Measurements from ENCODE around the gene EPHA1.

EPHA1 gene

DNA sequence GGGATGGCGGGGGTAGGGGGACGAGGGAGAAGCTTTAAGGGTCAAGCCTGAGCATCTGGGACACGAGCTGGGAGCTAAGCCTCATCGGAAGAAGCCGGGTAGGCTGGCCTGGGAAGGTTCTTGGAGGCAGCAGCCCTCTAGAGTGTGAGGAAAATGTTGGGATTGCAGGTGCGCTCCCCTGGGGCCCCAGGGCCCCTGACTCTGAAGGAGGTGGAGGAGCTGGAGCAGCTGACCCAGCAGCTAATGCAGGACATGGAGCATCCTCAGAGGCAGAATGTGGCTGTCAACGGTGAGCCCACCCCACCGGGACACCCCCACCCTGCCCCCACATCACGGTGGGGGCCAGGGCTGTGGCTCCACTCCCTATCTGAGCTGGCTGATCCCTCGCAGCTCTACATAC, 20.6 kb downstream of the EPHA1 start:
- Histone ChIP-seq H3K4me3 (ENCODE audit: low read length) (no peak overlapping the region), H2AFZ (ENCODE audit: low read depth, low read length) (no peak overlapping the region), H3K27me3 (ENCODE audit: insufficient read depth, low read length) (no peaks in the 10 kb centered on the region), H3K36me3 (ENCODE audit: insufficient read depth, low read length) (peaks cover 36% of the 10 kb centered on the region), H3K4me1 (ENCODE audit: insufficient read depth, low read length) (no peaks in the 10 kb centered on the region), H3K9me3 (ENCODE audit: low read length) (no peaks in the 10 kb centered on the region)

DNA sequence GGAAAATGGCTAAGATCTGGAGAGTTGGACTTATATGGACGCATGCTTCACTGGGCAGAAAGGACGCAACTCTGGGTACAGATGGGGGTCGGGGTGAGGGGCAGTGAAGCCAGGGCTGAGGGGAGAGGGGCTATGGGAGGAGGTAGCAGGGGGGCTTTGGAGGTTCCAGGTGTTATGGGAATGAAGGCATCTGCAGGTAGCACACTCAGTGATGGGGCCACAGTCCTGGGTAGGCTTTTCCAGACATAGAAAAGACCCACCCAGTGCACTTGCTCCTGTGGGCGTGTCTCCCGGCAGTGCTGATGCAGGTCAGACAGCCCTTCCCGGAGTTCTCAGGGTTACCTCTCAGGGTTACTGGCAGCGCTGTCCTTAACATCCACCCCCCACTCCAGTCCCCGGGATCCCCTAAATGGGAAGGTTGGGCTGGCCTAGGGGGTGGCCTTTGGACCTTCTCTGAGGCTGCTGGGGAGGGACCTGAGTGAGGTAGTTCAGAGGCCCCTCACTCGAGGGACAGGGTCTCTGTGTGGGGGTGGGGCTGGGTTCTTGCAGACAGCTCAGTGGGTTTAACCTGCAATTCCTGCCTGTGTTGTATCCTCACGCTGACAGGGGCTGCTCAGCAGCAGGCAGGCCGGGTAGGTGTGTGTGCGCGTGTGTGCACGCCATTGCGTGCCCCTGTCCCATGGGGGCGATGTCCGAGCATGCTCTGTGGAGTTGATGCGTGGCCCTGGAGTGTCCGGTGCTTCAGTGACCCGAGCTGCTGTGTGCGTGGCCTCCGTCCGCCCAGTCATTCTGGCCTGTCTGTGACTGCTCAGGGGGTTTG, 21.3 kb downstream of the EPHA1 start:
- no peak overlapping the region for H2AFZ ChIP-seq (ENCODE audit: low read depth, low read length)
- H3K4me1 ChIP-seq (ENCODE audit: insufficient read depth, low read length), result no peaks in the 10 kb centered on the region
- peaks cover 39% of the 10 kb centered on the region for H3K36me3 ChIP-seq (ENCODE audit: insufficient read depth, low read length)
- H3K27me3 ChIP-seq (ENCODE audit: insufficient read depth, low read length), result no peaks in the 10 kb centered on the region
- H3K9me3 ChIP-seq (ENCODE audit: low read length), result no peaks in the 10 kb centered on the region
- no peak overlapping the region for H3K4me3 ChIP-seq (ENCODE audit: low read length)

DNA sequence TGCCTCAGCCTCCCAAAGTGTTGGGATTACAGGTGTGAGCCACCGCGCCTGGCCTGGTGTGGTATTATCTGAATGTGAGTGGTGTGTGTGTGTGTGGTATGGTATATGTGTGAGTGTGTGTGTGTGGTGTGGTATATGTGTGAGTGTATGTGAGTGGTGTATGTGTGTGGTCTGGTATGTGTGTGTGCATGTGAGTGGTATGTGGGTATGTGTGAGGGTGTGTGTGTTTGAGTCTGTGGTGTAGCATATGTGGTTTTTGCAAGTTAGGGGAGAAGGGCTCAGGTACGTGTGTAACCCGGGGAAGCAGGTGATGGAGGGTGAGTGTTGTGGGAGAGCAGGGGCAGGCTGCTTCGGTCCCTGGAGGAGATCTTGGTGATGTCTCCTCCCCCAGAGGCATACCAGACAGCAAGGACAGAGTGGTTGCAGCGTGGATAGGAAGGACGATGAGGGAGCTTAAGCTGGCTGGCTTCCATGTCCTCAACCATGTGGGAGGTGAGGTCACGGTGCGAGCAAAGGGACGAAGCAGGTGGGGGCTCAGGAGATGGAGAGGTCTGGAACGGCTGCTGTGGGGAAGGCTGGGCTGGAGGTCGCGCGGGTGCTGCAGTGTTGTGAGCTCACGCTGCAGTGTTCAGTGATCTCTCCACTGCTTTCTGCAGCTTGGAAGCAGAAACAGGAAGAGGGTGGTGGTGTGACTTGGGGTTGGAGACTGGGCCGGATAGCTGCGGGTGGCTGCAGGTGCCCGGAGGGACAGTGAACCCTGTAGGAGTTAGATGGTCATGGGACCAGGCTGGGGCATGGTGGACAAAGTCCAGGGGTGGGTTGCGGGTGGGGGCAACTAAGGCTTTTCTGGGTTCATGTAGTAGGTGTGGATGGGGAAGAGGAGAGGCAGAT, 22.5 kb downstream of the EPHA1 start:
- H3K27me3 ChIP-seq (ENCODE audit: insufficient read depth, low read length), result no peaks in the 10 kb centered on the region
- H3K36me3 ChIP-seq (ENCODE audit: insufficient read depth, low read length), result peaks cover 37% of the 10 kb centered on the region
- H3K4me1 ChIP-seq (ENCODE audit: insufficient read depth, low read length), result peaks cover 7% of the 10 kb centered on the region
- no peak overlapping the region for H3K4me3 ChIP-seq (ENCODE audit: low read length)
- H3K9me3 ChIP-seq (ENCODE audit: low read length), result no peaks in the 10 kb centered on the region
- H2AFZ ChIP-seq (ENCODE audit: low read depth, low read length), result no peak overlapping the region

DNA sequence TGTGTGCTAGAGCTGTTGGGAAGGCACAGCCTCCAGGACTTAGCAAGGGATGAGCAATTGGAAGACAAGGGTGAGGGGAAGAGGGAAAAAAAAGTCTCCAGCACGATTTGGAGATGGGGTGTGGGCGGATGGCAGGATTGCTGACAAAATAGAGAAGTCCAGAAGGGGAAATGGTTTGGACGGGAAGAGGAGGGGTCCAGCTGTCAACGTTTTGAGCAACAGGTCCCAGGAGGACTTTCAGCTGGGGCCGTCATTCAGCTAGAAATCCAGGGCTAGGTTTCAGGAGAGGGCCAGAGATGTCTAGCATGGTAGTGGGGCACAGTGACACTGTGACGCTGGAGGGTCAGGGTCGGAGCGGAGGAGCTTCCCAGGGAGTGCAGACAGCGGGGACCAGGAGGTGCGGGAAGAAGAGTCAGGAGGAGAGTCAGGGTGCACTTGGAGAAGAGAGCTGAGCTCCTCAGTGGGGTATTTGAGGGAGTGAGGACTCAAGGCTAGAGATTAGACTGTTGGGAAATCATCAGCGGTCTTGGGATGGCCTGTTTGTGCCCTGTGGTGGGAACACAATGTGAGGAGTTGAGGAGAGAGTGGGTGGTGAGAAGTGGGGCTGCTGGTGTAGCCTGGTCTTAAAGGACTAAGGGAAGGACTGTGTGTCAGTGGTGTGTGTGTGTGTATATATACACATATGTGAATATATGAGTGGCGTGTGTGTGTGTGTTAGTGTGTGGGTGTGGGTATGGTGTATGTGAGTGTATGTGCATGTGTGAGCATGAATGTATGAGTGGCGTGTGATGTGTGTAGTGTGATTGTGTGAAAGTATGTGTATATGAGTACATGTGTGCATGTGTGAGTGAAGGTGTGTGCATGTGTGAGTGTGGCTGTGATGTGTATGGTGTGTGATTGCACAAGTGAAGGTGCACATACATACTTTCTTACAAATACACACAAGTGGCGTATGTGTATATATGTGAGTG, 23.7 kb downstream of the EPHA1 start:
- H3K36me3 ChIP-seq (ENCODE audit: insufficient read depth, low read length), result peaks cover 29% of the 10 kb centered on the region
- H3K4me3 ChIP-seq (ENCODE audit: low read length), result no peak overlapping the region
- peaks cover 8% of the 10 kb centered on the region for H3K4me1 ChIP-seq (ENCODE audit: insufficient read depth, low read length)
- H2AFZ ChIP-seq (ENCODE audit: low read depth, low read length), result no peak overlapping the region
- H3K27me3 ChIP-seq (ENCODE audit: insufficient read depth, low read length), result no peaks in the 10 kb centered on the region
- no peaks in the 10 kb centered on the region for H3K9me3 ChIP-seq (ENCODE audit: low read length)

DNA sequence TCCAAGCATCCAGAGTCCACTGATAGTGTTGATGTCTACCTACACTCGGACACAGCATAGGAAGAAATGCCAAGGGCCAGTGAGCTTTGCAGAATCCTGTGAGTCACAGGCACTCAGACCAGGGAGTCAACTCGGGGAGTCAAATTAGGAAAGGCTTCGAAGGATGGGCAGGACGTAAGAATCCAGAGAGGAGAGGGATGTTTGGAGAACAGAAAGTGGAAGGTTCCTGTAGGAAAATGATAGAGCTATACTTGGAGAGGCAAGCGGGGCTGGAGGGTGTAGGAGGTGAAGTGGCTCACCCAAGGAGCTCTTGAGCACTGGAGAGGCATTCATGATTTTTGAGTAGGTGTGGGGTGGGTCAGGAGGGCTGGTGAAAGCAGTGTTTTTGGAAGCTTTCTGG, 24.5 kb downstream of the EPHA1 start:
- H3K36me3 ChIP-seq (ENCODE audit: insufficient read depth, low read length), result peaks cover 21% of the 10 kb centered on the region
- no peaks in the 10 kb centered on the region for H3K9me3 ChIP-seq (ENCODE audit: low read length)
- H3K4me3 ChIP-seq (ENCODE audit: low read length), result no peak overlapping the region
- H2AFZ ChIP-seq (ENCODE audit: low read depth, low read length), result no peak overlapping the region
- no peaks in the 10 kb centered on the region for H3K27me3 ChIP-seq (ENCODE audit: insufficient read depth, low read length)
- H3K4me1 ChIP-seq (ENCODE audit: insufficient read depth, low read length), result peaks cover 15% of the 10 kb centered on the region

DNA sequence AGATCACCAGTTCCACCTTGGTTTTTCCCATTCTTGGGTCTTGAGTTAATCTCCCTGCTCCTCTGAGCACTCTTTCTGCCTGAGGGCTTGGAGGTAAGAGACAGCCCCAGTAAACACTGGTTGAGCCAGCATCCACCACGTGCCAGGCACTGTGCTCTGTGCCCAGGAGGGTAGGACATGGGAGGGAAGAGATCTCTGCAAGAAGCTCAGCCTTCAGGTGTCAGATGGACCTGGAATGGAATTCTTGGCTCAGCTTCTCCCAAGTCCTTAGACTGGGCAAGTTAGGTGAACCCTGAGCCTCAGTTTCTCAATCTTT, 25.1 kb downstream of the EPHA1 start:
- H3K4me1 ChIP-seq (ENCODE audit: insufficient read depth, low read length), result peaks cover 17% of the 10 kb centered on the region
- H3K36me3 ChIP-seq (ENCODE audit: insufficient read depth, low read length), result peaks cover 16% of the 10 kb centered on the region
- no peaks in the 10 kb centered on the region for H3K27me3 ChIP-seq (ENCODE audit: insufficient read depth, low read length)
- no peaks in the 10 kb centered on the region for H3K9me3 ChIP-seq (ENCODE audit: low read length)
- H3K4me3 ChIP-seq (ENCODE audit: low read length), result no peak overlapping the region
- H2AFZ ChIP-seq (ENCODE audit: low read depth, low read length), result no peak overlapping the region

DNA sequence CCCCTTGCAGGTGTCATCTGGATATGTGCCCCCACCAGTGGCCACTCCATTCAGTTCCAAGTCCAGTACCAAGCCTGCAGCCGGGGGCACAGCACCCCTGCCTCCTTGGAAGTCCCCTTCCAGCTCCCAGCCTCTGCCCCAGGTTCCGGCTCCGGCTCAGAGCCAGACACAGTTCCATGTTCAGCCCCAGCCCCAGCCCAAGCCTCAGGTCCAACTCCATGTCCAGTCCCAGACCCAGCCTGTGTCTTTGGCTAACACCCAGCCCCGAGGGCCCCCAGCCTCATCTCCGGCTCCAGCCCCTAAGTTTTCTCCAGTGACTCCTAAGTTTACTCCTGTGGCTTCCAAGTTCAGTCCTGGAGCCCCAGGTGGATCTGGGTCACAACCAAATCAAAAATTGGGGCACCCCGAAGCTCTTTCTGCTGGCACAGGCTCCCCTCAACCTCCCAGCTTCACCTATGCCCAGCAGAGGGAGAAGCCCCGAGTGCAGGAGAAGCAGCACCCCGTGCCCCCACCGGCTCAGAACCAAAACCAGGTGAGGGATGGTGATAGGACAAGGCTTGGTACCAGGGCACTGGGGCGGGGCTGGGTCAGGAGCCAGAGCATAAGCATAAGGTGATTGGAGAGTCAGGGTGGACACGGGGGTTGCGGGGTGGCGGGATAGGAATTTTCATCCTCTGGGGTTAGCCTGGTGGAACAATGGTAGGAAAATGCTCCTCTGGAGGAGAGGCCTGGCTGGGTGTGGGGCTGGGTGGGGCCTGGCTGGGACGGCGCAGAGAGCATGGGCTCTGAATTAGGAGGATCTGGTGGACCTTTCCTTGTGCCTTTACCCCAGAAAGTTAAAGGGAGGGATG, 25.6 kb downstream of the EPHA1 start:
- Histone ChIP-seq H3K9me3 (ENCODE audit: low read length) (no peaks in the 10 kb centered on the region), H3K27me3 (ENCODE audit: insufficient read depth, low read length) (no peaks in the 10 kb centered on the region), H2AFZ (ENCODE audit: low read depth, low read length) (no peak overlapping the region), H3K36me3 (ENCODE audit: insufficient read depth, low read length) (peaks cover 11% of the 10 kb centered on the region), H3K4me3 (ENCODE audit: low read length) (peak overlapping the region; percentile 90), H3K4me1 (ENCODE audit: insufficient read depth, low read length) (peaks cover 17% of the 10 kb centered on the region)

DNA sequence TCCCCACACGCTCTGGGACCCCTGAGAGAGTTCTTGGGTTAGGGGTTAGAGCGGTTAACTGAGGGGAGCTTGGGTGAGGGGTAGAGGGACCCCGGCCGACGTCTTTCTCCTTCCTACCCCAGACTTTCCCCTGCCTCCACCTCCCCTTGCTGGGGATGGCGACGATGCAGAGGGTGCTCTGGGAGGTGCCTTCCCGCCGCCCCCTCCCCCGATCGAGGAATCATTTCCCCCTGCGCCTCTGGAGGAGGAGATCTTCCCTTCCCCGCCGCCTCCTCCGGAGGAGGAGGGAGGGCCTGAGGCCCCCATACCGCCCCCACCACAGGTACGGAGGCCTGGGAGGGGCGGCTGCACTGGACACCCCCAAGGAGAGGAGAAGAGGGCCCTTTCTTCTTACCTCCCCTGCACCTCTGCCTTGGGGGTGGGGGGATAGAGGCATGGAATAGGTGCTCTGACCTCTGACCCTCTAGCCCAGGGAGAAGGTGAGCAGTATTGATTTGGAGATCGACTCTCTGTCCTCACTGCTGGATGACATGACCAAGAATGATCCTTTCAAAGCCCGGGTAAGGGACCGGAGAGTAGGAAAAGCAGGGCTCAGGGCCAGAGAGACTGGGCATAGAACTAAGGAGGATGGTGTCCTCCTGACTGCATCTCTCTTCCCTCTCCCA, 26.4 kb downstream of the EPHA1 start:
- Histone ChIP-seq H3K4me1 (ENCODE audit: insufficient read depth, low read length) (peaks cover 17% of the 10 kb centered on the region), H3K27me3 (ENCODE audit: insufficient read depth, low read length) (no peaks in the 10 kb centered on the region), H3K36me3 (ENCODE audit: insufficient read depth, low read length) (peaks cover 7% of the 10 kb centered on the region), H3K4me3 (ENCODE audit: low read length) (peak overlapping the region; percentile 90), H3K9me3 (ENCODE audit: low read length) (no peaks in the 10 kb centered on the region), H2AFZ (ENCODE audit: low read depth, low read length) (peak overlapping the region; percentile 65)

DNA sequence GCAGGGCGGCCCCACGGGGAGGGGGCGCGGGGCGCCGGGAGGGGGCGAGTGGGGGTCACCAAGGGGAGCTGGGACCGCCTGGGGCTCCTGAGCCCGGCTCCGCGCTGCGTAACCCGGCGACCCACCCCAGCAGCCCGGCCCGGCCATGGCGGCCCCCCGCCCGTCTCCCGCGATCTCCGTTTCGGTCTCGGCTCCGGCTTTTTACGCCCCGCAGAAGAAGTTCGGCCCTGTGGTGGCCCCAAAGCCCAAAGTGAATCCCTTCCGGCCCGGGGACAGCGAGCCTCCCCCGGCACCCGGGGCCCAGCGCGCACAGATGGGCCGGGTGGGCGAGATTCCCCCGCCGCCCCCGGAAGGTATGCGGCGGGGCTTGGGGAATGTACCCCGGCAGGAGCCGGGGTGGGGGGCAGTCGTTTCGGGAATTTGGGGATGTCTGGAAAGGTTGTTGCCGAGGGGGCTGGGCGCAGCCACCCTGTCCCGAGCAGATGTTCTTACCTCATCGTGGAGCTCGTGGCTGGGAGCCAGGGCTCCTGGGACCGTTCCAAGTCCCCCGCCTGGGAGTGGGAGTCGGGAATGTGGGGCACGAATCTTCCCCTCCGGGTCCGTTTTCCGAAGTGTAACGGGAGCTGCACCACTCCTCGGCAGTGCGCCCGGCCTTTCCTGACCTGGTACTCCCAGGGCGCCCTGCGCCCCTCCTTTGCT, 27.1 kb downstream of the EPHA1 start:
- Histone ChIP-seq H3K36me3 (ENCODE audit: insufficient read depth, low read length) (peaks cover 4% of the 10 kb centered on the region), H3K4me3 (ENCODE audit: low read length) (peak overlapping the region; percentile 90), H3K4me1 (ENCODE audit: insufficient read depth, low read length) (peaks cover 17% of the 10 kb centered on the region), H3K9me3 (ENCODE audit: low read length) (no peaks in the 10 kb centered on the region), H2AFZ (ENCODE audit: low read depth, low read length) (peak overlapping the region; percentile 98), H3K27me3 (ENCODE audit: insufficient read depth, low read length) (no peaks in the 10 kb centered on the region)

DNA sequence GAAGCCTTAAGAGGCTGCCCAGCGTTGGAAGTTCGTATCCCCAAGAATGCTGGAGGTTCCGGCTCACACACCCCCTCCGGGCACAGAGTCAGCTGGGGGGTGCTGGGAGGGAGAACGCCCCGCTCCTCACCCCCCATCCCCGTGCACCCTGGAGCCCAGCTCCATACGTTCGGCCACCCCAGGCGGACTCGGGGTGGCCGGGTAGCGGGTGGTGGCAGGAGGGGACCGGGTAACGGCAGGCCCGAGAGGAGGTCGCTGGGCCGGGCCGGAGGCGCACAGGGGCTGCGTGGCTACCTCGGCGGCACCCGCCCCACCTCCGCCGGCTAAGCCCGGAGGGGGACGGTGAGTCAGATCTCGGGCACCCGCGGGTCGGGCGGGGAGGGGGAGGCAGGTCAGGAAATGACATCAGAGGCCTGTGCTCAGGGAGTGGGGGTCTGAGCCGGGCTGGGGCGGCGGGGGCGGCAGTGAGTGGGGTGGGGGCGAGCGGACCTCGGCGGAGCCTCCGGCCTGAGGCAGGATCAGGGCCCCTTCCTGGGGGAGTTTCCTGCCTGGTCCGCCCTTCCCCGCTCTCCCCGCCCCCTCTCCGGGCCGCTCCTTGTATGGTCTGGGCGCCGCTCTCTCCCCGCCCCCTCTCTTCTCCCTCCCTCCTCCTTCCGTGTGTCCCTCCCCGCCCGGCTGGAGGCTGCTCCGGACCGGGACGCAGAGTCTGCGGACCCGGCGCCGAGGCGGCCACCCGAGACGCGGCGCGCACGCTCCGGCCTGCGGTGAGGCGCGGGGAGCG, 27.8 kb downstream of the EPHA1 start, which contains the start of gene ZYX:
TSS of gene ZYX (plus strand) at position 700 of the 781 bp plus-strand sequence. CDS start 227 bp downstream, outside the sequence.
- Histone ChIP-seq H3K4me3 (ENCODE audit: low read length) (peak within 1 kb of the TSS; percentile 90), H3K4me1 (ENCODE audit: insufficient read depth, low read length) (peaks cover 17% of the 10 kb centered on the region), H2AFZ (ENCODE audit: low read depth, low read length) (peak within 1 kb of the TSS; percentile 98), H3K27me3 (ENCODE audit: insufficient read depth, low read length) (no peaks in the 10 kb centered on the region), H3K36me3 (ENCODE audit: insufficient read depth, low read length) (peaks cover 4% of the 10 kb centered on the region), H3K9me3 (ENCODE audit: low read length) (no peaks in the 10 kb centered on the region)

DNA sequence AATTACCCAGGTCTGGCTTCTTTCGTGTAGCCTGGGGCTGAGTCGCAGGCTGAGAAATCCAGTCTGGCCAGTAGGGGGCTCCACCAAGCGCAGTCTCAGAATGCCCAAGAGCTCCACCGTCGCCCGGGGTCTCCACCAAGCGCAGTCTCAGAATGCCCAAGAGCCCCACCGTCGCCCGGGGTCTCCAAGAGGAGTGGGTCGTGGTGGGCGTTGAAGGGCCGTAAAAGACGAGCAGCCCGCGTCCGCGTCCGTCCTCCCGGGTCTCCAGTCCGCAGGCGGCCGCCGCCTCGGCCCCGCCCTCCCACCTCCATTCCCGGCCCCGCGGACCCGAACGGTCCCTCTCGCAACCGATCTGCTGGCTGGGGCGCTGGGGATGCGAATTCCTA, 28.4 kb downstream of the EPHA1 start:
- Histone ChIP-seq H3K27me3 (ENCODE audit: insufficient read depth, low read length) (no peaks in the 10 kb centered on the region), H2AFZ (ENCODE audit: low read depth, low read length) (peak overlapping the region; percentile 98), H3K4me1 (ENCODE audit: insufficient read depth, low read length) (peaks cover 17% of the 10 kb centered on the region), H3K36me3 (ENCODE audit: insufficient read depth, low read length) (peaks cover 4% of the 10 kb centered on the region), H3K4me3 (ENCODE audit: low read length) (peak overlapping the region; percentile 90), H3K9me3 (ENCODE audit: low read length) (no peaks in the 10 kb centered on the region)

Measured in neuron (in vitro differentiated cells).